NCI-H187 treated with DMSO at 0.1 percent for 48 hours (cell line): Measurements from ENCODE around the gene UBC.
"Not testable (repeated sequence)": the region's sequence is repeated elsewhere in the genome, so short reads cannot be mapped to it uniquely, and the experiment has no call there.

Source experiments
- DNase-seq: peaks from one replicate; lab custom pipeline; 2025; lab: John Stamatoyannopoulos, UW

Gene UBC

GRCh38 chr12:124915239-124916236 is 1.1 kb upstream of the UBC start:
- DNase-seq, result no peak

- DNase-seq, result no peak
These were observed 717 bp downstream of the UBC start for GRCh38 chr12:124913474-124914391.

GRCh38 chr12:124912529-124913287 is 1.7 kb downstream of the UBC start:
- DNase-seq, result not testable (repeated sequence)

- DNase-seq, result not testable (repeated sequence)
These were observed 2.9 kb downstream of the UBC start for GRCh38 chr12:124911521-124911920.

GRCh38 chr12:124910561-124911478 is 3.6 kb downstream of the UBC start:
- no peak for DNase-seq

- no peak for DNase-seq
These were observed 4.5 kb downstream of the UBC start for GRCh38 chr12:124909831-124910560.

GRCh38 chr12:124906606-124907261 is 7.7 kb downstream of the UBC start:
- DNase-seq, result no peak

GRCh38 chr12:124904306-124905098 is 9.9 kb downstream of the UBC start:
- DNase-seq, result no peak

GRCh38 chr12:124902916-124903315 is 11.5 kb downstream of the UBC start:
- DNase-seq, result no peak

- DNase-seq, result no peak
These were observed 13.4 kb downstream of the UBC start for GRCh38 chr12:124901003-124901402.

- not testable (repeated sequence) for DNase-seq
These were observed 14.1 kb downstream of the UBC start for GRCh38 chr12:124900345-124900795.

- DNase-seq, result no peak
These were observed 15.5 kb downstream of the UBC start for GRCh38 chr12:124898923-124899294.

GRCh38 chr12:124898200-124898922 is 16.1 kb downstream of the UBC start:
- DNase-seq, result no peak

GRCh38 chr12:124896461-124896860 is 18.0 kb downstream of the UBC start:
- DNase-seq, result no peak

GRCh38 chr12:124893792-124894516 is 20.5 kb downstream of the UBC start:
- no peak for DNase-seq

GRCh38 chr12:124888260-124888659 is 26.2 kb downstream of the UBC start:
- DNase-seq, result no peak

GRCh38 chr12:124887766-124888165 is 26.7 kb downstream of the UBC start:
- not testable (repeated sequence) for DNase-seq
